Subcutaneous adipose tissue (tissue), 4 donors: ENCODE results near the gene NKAIN2. TPM values are rescaled to one million over a fixed set of nuclear protein-coding genes. Genes with fewer than 3 reads are reported as not detected.

Experiments
- total RNA-seq, 4 donors: library from RNA; depleted of rRNA; stranded (reverse); fragments of >200 nt; gene quantifications; one replicate each; pipeline ENCODE4 v1.1.0, GENCODE V29; 2016
- TF ChIP-seq, protein P1 (sequence below): fragments of 450-650 bp; IDR thresholded peaks from one replicate; pipeline ENCODE4 v1.5.1; 2016; ENCODE audit warnings: low read depth, mild to moderate bottlenecking, control low read depth, antibody characterized with exemption, moderate library complexity

Gene NKAIN2
- total RNA-seq, 4 donors from 2014 or later, result not detected

DNA sequence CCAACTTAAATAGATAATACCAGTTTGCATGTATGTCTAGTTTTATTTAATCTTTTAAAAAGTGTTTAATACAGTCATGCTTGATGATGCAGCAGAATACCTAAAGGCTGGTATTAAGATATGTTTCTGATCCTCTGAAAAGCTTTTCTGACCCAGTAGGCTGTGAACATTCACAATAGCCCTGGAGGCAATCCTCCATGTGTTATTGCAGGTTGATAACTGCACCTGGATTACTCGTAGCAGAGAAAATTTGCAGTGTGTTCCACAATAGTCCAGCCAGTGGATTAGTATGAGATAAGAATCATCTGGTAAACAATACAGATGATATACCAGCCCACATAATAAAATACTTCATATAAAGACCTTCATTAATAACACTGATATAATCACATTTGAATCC is 979.7 kb downstream of the NKAIN2 start:
- TF ChIP-seq, protein P1, sequence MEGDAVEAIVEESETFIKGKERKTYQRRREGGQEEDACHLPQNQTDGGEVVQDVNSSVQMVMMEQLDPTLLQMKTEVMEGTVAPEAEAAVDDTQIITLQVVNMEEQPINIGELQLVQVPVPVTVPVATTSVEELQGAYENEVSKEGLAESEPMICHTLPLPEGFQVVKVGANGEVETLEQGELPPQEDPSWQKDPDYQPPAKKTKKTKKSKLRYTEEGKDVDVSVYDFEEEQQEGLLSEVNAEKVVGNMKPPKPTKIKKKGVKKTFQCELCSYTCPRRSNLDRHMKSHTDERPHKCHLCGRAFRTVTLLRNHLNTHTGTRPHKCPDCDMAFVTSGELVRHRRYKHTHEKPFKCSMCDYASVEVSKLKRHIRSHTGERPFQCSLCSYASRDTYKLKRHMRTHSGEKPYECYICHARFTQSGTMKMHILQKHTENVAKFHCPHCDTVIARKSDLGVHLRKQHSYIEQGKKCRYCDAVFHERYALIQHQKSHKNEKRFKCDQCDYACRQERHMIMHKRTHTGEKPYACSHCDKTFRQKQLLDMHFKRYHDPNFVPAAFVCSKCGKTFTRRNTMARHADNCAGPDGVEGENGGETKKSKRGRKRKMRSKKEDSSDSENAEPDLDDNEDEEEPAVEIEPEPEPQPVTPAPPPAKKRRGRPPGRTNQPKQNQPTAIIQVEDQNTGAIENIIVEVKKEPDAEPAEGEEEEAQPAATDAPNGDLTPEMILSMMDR, result no peak

DNA sequence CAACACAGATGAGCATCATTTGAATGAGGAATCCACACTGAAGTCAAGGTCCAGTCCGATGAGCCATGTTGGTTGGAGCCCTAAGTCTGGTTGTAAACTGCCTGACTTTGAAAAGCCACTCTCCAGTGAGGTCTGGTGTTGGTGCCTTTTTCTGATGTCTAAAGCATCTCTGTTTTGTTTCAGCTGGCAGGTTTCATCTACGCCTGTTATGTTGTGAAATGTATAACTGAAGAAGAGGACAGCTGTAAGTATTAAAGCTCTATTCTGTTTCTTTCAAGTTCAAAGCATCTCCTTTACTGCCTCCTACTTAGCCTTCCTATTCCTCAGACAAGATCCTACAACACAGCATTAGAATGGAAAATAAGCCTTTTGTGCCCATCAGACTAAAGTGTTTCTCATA is 987.5 kb downstream of the NKAIN2 start:
- TF ChIP-seq, protein P1, result no peak

DNA sequence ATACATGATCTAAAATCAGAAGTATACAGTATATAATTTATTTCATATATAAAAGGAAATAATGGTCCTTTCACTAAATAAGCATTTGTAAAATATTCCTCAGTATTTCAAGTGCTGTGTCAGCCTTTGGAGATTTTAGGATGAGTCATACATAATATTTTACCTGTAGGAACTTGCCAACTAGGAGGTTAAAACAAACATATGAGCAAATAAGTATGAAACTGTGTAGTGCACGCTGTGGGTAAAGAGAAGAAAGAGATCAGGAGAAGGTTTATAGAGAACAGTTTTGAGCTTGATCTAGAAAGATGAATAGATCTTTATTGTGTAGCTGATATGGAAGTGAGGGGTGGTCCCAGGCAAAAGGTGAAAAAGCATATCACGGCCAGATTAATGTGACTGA is 988.7 kb downstream of the NKAIN2 start:
- TF ChIP-seq, protein P1, result no peak

DNA sequence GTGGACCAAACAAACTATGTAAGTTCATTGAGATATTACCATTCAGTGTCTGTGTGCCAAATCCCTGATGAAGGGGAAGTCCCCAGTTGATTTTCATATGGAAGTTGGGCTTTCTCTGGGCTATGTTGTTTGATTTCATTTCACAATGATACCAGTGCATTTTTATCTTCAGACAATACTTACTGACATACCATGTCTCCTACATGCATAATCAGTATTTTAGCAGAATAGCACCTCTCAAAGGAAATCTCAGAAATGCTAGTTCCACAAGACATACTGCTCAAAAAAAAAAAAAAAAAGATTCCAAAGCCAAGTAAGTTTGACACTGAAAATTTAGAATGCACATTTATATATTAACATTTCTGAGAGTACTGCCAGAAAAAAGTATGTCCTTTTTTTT is 989.7 kb downstream of the NKAIN2 start:
- TF ChIP-seq, protein P1, result no peak

DNA sequence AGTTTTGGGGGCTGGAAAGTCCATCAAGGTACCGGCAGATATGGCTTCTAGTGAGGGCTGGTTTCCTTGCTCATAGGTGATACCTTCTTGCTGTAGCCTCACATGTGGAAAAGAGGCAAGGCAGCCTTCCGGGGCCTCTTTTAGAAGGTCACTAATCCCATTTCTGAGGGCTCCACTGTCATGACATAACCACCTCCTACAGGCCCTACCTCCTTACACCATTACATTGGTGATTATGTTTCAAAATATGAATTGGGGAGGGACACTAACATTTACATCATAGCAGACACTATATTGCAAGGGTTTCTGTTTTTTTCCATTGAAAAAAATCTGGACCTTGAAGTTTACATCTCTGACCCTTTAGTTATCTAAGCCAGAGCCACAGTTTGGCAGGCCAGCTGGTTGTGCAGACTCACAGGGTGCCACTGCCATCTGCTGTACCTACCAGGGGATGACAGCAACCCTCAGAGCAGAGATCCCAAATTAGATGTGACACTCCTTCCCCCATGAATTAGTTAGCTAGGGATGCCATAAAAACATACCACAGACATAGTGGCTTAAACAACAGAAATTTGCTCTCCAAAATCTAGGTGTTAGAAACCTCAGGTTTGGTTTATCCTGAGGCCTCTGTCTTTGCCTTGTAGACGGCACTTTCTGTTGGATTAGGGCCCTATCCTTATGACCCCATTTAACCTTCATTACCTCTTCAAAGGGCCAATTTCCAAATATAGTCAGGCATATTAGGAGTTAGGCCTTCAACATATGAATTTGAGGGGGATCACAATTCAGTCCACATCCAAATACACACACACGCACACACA is 992.2 kb downstream of the NKAIN2 start:
- TF ChIP-seq, protein P1, result no peak

DNA sequence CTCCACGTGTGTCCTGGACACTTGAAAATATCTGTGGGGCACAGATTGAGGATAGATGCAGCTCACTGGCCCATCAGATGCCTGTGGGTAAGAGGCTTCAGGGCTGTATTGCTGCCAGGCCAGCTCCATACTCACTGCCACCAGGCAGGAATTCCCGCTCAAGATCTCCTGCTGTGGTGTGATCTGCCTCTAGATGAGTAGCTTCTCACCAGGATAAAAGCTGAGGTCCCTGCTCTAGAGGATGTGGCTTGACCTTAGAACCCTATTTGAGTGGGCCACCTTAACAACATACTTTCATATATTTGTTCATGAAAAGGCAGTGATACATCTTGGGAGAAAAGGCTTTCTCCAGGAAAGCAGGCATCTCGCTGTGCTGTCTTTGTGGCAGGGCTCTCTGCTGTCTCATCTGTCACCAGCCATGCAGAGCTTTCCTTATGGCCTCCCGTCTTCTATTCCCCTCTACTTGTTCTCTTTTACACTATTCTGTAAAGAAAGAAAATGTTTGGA is 992.9 kb downstream of the NKAIN2 start:
- TF ChIP-seq, protein P1, result no peak

DNA sequence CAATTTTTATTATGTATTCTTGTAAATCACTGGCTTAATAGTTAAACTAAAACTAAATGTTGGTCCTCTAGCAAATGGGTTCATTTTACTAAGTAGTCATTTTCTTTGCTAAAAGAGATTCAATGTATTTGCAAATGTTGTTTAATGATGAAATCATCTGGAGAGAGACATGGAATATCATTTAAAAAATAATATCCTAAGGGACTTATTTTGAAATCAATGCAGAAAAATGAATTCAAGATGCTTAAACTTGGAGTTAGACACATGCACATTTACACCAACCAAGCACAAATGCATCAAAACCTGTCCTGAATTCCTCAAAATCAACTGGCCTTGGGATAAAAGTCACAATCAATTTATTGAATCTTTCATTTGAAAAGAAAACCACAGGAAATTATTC is 993.6 kb downstream of the NKAIN2 start:
- TF ChIP-seq, protein P1, result no peak
